Kidney (tissue), 14 donors: ENCODE results near the gene DHRS7C. TPM values are rescaled to one million over a fixed set of nuclear protein-coding genes. Genes with fewer than 3 reads are reported as not detected.

Experiments
- DNase-seq, 5 donors: peaks; one replicate each; pipeline ENCODE4 v3.0.0-alpha.2; 2013 to 2020
- FAIRE-seq: peaks from 2 replicates; lab custom pipeline; 2012; peaks lifted over from hg19 to GRCh38; lab: Jason Lieb, UNC
- H3K27ac ChIP-seq, 2 donors: one replicate each; pipeline ENCODE4 v1.7.0; 2013; ENCODE audit warnings: low read depth in 2 of 2, low read length in 2 of 2, inconsistent platforms in 1 of 2
- H3K27me3 ChIP-seq: one replicate; pipeline ENCODE4 v1.7.1; 2013; ENCODE audit warnings: low read length, inconsistent platforms; ENCODE audit not compliant: control insufficient read depth, insufficient read depth
- H3K36me3 ChIP-seq, 3 donors: one replicate each; pipeline versions ENCODE4 v1.7.0 to v1.7.1; 2013; ENCODE audit warnings: low read length in 3 of 3, control low read depth in 1 of 3, inconsistent platforms in 1 of 3; ENCODE audit not compliant: insufficient read depth in 3 of 3, control insufficient read depth in 2 of 3
- H3K4me1 ChIP-seq, 3 donors: one replicate each; pipeline versions ENCODE4 v1.7.0 to v1.7.1; 2013; ENCODE audit warnings: low read length in 3 of 3, inconsistent platforms in 1 of 3, low read depth in 1 of 3; ENCODE audit not compliant: control insufficient read depth in 2 of 3, insufficient read depth in 2 of 3
- H3K4me3 ChIP-seq, 3 donors: one replicate each; pipeline versions ENCODE4 v1.7.0 to v1.8.1; 2013; ENCODE audit warnings: low read length in 3 of 3, control low read depth in 1 of 3, inconsistent platforms in 1 of 3
- H3K9ac ChIP-seq, 3 donors: one replicate each; pipeline versions ENCODE4 v1.7.0 to v1.7.1; 2013; ENCODE audit warnings: low read length in 3 of 3, control low read depth in 1 of 3, inconsistent platforms in 1 of 3
- H3K9me3 ChIP-seq, 3 donors: one replicate each; pipeline versions ENCODE4 v1.7.0 to v1.7.1; 2013; ENCODE audit warnings: low read length in 3 of 3, control low read depth in 1 of 3, inconsistent platforms in 1 of 3; ENCODE audit not compliant: control insufficient read depth in 2 of 3, insufficient read depth in 1 of 3
- intact Hi-C: fragments of 100-400 bp; cut with DNase I; formaldehyde crosslinking; loops from one replicate; pipeline ENCODE4 v1.11.1; 2022
- polyA plus RNA-seq: library from polyadenylated mRNA; stranded (reverse); fragments of 350-450 nt; fragmentation: Illumina TruSeq; extraction: RNeasy Lipid Tissue Mini Kit (QIAGEN cat#74804); gene quantifications from one replicate; pipeline ENCODE4 v1.2.3, GENCODE V29; 2014; ENCODE audit warnings: low read depth, low replicate concordance; ENCODE audit not compliant: insufficient read depth
- total RNA-seq: library from RNA; stranded (reverse); fragmentation: NEBNext Ultra II Directional; extraction: Animal tissue kit (Norgen Biotek cat#: 25700); gene quantifications from one replicate; pipeline ENCODE4 v1.2.1, GENCODE V29; 2021
- TF ChIP-seq, protein P1 (sequence below): IDR thresholded peaks from 3 replicates; pipeline ENCODE4 v1.5.1; 2012; ENCODE audit warnings: mild to moderate bottlenecking, moderate library complexity, borderline replicate concordance; ENCODE audit not compliant: insufficient read depth; ENCODE audit errors: extremely low read depth
- donor health status: control.
- donor health status: control.
- donor health status: control.
- donor health status: control.
- donor health status: control.
- donor health status: DM: yes; HTN: yes; CAD: no.
- donor health status: Normal renal cell carcinoma (clear cell type).

Gene DHRS7C
- total and polyA plus RNA-seq, 2 donors from 2014 or later: not detected

DNA sequence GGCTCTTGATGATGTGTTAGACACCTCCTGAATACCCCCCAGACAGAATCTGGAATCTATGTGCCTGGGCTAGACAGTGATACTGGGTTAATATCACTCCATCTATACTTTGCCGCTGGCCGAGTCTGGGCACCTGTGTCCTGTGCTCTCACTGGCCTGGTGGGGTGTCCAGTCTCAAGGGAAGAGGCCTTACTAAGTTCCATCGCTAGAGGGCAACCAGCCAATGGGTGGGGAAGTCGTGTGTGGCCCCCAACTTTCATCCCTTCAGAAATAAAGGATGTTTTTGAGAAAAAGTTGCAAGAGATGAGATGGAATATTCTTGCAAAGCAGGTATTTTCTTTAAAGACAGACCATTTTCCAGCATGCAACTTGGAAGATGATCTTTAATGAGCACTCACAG lies 32.7 kb upstream of the DHRS7C start:
- no peak overlapping the region for H3K9ac ChIP-seq
- TF ChIP-seq, protein P1, sequence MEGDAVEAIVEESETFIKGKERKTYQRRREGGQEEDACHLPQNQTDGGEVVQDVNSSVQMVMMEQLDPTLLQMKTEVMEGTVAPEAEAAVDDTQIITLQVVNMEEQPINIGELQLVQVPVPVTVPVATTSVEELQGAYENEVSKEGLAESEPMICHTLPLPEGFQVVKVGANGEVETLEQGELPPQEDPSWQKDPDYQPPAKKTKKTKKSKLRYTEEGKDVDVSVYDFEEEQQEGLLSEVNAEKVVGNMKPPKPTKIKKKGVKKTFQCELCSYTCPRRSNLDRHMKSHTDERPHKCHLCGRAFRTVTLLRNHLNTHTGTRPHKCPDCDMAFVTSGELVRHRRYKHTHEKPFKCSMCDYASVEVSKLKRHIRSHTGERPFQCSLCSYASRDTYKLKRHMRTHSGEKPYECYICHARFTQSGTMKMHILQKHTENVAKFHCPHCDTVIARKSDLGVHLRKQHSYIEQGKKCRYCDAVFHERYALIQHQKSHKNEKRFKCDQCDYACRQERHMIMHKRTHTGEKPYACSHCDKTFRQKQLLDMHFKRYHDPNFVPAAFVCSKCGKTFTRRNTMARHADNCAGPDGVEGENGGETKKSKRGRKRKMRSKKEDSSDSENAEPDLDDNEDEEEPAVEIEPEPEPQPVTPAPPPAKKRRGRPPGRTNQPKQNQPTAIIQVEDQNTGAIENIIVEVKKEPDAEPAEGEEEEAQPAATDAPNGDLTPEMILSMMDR: no peak
- no peak for FAIRE-seq
- no peaks in the 10 kb centered on the region for H3K27me3 ChIP-seq
- no peaks in the 10 kb centered on the region for H3K9me3 ChIP-seq
- no peaks in the 10 kb centered on the region for H3K36me3 ChIP-seq
- no peak overlapping the region for H3K27ac ChIP-seq
- no peaks in the 10 kb centered on the region for H3K4me1 ChIP-seq
- DNase-seq: no peak
- no peak overlapping the region for H3K4me3 ChIP-seq
- intact Hi-C loops: no loop called here

- TF ChIP-seq, protein P1: no peak
- H3K36me3 ChIP-seq: no peaks in the 10 kb centered on the region
- no peak within 1 kb of the TSS for H3K27ac ChIP-seq
- intact Hi-C loops: no loop called here
- H3K4me1 ChIP-seq: no peaks in the 10 kb centered on the region
- no peak for FAIRE-seq
- peak in 2 of 5 donors; percentile 21 to 45 for DNase-seq
- no peak within 1 kb of the TSS for H3K9ac ChIP-seq
- no peak within 1 kb of the TSS for H3K4me3 ChIP-seq
- no peaks in the 10 kb centered on the region for H3K9me3 ChIP-seq
- no peaks in the 10 kb centered on the region for H3K27me3 ChIP-seq
Measured at GRCh38 chr17:9821921-9822320, 30.5 kb upstream of the DHRS7C start, which contains the start of gene GSG1L2. Gene GSG1L2, minus strand, starts transcription at chr17:9822079. Its CDS starts 8 bp downstream, at chr17:9822071.

DNA sequence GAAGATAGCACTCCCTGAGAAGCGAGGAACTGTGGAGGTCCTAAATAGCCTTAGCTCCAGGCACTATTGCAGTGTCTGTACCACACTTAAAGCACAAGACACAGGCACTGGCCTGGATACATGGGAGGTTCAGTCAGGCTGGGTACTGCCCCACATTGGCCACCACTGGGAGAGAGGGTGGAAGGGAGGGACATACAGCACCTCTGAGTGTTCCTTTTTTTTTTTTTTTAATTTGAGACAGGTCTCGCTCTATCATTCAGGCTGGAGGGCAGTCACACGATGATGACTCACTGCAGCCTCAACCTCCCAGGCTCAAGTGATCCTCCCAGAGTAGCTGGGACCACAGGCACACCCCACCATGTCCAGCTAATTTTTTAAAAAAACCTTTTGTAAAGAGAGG lies 29.1 kb upstream of the DHRS7C start:
- TF ChIP-seq, protein P1: no peak
- Histone ChIP-seq H3K36me3 (no peaks in the 10 kb centered on the region), H3K27ac (no peak overlapping the region), H3K9ac (no peak overlapping the region), H3K4me1 (no peaks in the 10 kb centered on the region), H3K4me3 (no peak overlapping the region), H3K27me3 (no peaks in the 10 kb centered on the region), H3K9me3 (no peaks in the 10 kb centered on the region)
- DNase-seq (no peak), FAIRE-seq (no peak)
- intact Hi-C loops: no loop called here

- Histone ChIP-seq H3K27me3 (no peaks in the 10 kb centered on the region), H3K9me3 (no peaks in the 10 kb centered on the region), H3K4me3 (no peak overlapping the region), H3K9ac (no peak overlapping the region), H3K4me1 (no peaks in the 10 kb centered on the region), H3K27ac (no peak overlapping the region), H3K36me3 (no peaks in the 10 kb centered on the region)
- intact Hi-C loops: no loop called here
- TF ChIP-seq, protein P1: no peak
- DNase-seq (no peak), FAIRE-seq (no peak)
Measured at GRCh38 chr17:9818760-9819159, 27.4 kb upstream of the DHRS7C start.
